ES-I3 (cell line): ENCODE data around the gene TACC3.

Source experiments
- H3K36me3 ChIP-seq: 2 replicates; pipeline ENCODE4 v1.6.1; 2013; ENCODE audit warnings: mild to moderate bottlenecking, low read length, control low read depth, moderate library complexity; ENCODE audit not compliant: insufficient read depth
- H3K4me1 ChIP-seq: 2 replicates; pipeline ENCODE4 v1.6.1; 2013; ENCODE audit warnings: mild to moderate bottlenecking, control low read depth, low read length; ENCODE audit not compliant: insufficient read depth
- H3K9ac ChIP-seq: 2 replicates; pipeline ENCODE4 v1.6.1; 2013; ENCODE audit warnings: low read depth, mild to moderate bottlenecking, low read length, moderate library complexity
- H3K9me3 ChIP-seq: 2 replicates; pipeline ENCODE4 v1.6.1; 2013; ENCODE audit warnings: mild to moderate bottlenecking, low read length, moderate library complexity; ENCODE audit not compliant: control insufficient read depth, insufficient read depth

TACC3 gene

DNA sequence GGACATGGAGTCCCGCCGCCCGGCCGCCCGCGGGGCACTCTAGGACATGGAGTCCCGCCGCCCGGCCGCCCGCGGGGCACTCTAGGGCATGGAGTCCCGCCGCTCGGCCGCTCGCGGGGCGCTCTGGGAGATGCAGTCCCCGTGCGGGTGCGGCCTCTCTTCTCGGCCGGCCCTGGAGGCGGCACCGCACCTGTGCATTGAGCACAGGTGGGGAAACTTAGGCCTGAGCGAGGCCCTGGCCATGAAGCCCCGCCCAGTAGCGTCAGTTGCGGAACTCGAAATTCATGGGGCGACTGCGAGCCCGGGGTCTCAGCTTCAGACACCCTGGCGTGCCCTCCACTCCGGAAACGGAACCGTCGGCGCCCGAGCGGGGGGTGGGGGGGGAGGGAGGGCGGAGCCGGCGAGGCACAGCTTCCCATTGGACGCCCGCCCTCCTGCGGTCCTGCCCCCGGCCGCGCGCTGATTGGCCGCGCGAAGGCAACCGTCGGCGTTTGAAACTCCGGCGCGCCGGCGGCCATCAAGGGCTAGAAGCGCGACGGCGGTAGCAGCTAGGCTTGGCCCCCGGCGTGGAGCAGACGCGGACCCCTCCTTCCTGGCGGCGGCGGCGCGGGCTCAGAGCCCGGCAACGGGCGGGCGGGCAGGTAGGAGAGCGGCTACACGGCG, at the start of gene TACC3, which contains the start of gene TMEM129:
TSS of gene TACC3 (plus strand) at position 519 of the 663 bp plus-strand sequence. CDS start 1,901 bp downstream, outside the sequence.
TSS of gene TMEM129 (minus strand) at position 321 of the 663 bp plus-strand sequence. CDS start 486 bp downstream, outside the sequence.
- no peaks in the 10 kb centered on the region for H3K9me3 ChIP-seq
- peaks cover 16% of the 10 kb centered on the region for H3K36me3 ChIP-seq
- H3K4me1 ChIP-seq, result peaks cover 7% of the 10 kb centered on the region; the same call in 1 of the 2 replicates
- H3K9ac ChIP-seq, result peak within 1 kb of the TSS; percentile 97

DNA sequence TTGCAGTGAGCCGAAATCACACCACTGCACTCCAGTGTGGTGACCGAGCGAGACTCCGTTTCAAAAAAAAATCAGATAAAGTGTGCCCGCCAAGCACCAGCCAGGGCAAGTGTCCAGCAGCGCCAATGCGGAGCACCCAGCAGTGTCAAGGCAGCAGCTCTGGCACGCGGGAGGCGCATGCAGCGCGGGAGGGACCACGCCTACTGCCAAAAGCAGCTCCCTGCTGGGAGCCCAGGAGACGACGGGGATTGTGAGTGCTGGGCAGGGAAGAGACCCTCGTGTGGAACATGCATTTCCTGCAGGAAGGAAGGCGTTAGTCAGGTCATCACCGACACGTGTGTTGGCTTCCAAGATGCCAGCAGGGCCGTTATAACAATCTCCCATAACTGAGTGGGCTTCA, 47.6 kb upstream of the TACC3 start:
- Histone ChIP-seq H3K36me3 (no peaks in the 10 kb centered on the region), H3K9me3 (no peaks in the 10 kb centered on the region), H3K4me1 (peaks cover 1% of the 10 kb centered on the region; the same call in 1 of the 2 replicates), H3K9ac (no peak overlapping the region)

- Histone ChIP-seq H3K9me3 (no peaks in the 10 kb centered on the region), H3K36me3 (no peaks in the 10 kb centered on the region), H3K9ac (no peak overlapping the region), H3K4me1 (no peaks in the 10 kb centered on the region; the same call in 1 of the 2 replicates)
Measured at GRCh38 chr4:1674682-1675081, 46.6 kb upstream of the TACC3 start.

GRCh38 chr4:1675136-1675801, 46.1 kb upstream of the TACC3 start:
- Histone ChIP-seq H3K4me1 (no peaks in the 10 kb centered on the region; the same call in 1 of the 2 replicates), H3K9ac (no peak overlapping the region), H3K9me3 (no peaks in the 10 kb centered on the region), H3K36me3 (no peaks in the 10 kb centered on the region)

GRCh38 chr4:1675802-1676137, 45.6 kb upstream of the TACC3 start:
- H3K9me3 ChIP-seq, result no peaks in the 10 kb centered on the region
- H3K9ac ChIP-seq, result no peak overlapping the region
- H3K4me1 ChIP-seq, result no peaks in the 10 kb centered on the region; the same call in 1 of the 2 replicates

GRCh38 chr4:1676605-1677525, 44.5 kb upstream of the TACC3 start:
- Histone ChIP-seq H3K9ac (no peak overlapping the region), H3K4me1 (no peaks in the 10 kb centered on the region; the same call in 1 of the 2 replicates), H3K36me3 (no peaks in the 10 kb centered on the region), H3K9me3 (no peaks in the 10 kb centered on the region)

More at GRCh38 chr4:1675802-1676137, 45.6 kb upstream of the TACC3 start:
- no peaks in the 10 kb centered on the region for H3K36me3 ChIP-seq

DNA sequence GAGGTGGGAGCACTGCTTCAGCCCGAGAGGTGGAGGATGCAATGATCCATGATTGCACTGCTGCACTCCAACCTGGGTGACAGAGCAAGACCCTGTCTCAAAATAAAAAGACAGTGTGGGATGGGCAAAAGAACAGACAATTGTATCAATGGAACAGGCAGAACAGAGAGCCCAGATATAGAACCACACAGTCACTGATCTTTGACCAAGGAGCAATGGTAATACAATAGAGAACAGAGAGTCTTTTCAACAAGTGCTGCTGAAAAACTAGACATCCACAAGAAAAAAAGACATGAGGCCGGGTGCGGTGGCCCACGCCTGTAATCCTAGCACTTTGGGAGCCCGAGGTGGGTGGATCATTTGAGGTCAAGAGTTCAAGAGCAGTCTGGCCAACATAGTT, 43.1 kb upstream of the TACC3 start:
- no peaks in the 10 kb centered on the region for H3K36me3 ChIP-seq
- no peaks in the 10 kb centered on the region for H3K9me3 ChIP-seq
- H3K9ac ChIP-seq, result no peak overlapping the region
- peaks cover 7% of the 10 kb centered on the region for H3K4me1 ChIP-seq

GRCh38 chr4:1682860-1683259, 38.5 kb upstream of the TACC3 start:
- Histone ChIP-seq H3K36me3 (no peaks in the 10 kb centered on the region), H3K4me1 (peaks cover 7% of the 10 kb centered on the region), H3K9ac (peak overlapping the region; percentile 75; the same call in 1 of the 2 replicates), H3K9me3 (no peaks in the 10 kb centered on the region)

DNA sequence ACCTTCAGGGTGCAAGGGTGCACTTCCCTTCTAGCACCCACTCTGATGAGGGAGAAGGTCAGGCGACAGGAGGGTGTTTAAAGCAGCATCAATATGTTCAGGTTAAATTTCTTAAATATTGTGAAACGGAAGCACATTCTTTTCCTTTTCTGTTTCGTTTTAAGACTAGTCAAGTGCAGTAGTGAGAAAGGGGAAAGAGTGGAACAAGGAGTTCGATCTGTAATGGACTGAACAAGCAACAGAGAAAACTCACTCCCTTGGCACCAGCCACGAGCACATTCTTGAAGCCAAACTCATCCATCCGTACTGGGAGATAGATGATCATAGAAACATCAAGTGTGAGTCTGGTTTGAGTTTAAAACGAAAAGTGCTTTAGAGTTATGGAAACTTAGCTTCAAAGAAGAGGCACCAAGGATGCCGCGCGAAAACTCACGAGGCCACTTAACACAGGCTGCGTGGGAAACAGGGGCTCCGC, 38.0 kb upstream of the TACC3 start:
- Histone ChIP-seq H3K9ac (peak overlapping the region; percentile 75), H3K4me1 (peaks cover 7% of the 10 kb centered on the region), H3K36me3 (no peaks in the 10 kb centered on the region), H3K9me3 (no peaks in the 10 kb centered on the region)

- Histone ChIP-seq H3K9ac (peak within 1 kb of the TSS; percentile 75), H3K36me3 (no peaks in the 10 kb centered on the region), H3K4me1 (peaks cover 7% of the 10 kb centered on the region), H3K9me3 (no peaks in the 10 kb centered on the region)
Measured at GRCh38 chr4:1683736-1684505, 37.4 kb upstream of the TACC3 start, which contains the start of gene FAM53A. Gene FAM53A (minus strand): TSS chr4:1684313. CDS start chr4:1668741, 15,572 bp downstream.

DNA sequence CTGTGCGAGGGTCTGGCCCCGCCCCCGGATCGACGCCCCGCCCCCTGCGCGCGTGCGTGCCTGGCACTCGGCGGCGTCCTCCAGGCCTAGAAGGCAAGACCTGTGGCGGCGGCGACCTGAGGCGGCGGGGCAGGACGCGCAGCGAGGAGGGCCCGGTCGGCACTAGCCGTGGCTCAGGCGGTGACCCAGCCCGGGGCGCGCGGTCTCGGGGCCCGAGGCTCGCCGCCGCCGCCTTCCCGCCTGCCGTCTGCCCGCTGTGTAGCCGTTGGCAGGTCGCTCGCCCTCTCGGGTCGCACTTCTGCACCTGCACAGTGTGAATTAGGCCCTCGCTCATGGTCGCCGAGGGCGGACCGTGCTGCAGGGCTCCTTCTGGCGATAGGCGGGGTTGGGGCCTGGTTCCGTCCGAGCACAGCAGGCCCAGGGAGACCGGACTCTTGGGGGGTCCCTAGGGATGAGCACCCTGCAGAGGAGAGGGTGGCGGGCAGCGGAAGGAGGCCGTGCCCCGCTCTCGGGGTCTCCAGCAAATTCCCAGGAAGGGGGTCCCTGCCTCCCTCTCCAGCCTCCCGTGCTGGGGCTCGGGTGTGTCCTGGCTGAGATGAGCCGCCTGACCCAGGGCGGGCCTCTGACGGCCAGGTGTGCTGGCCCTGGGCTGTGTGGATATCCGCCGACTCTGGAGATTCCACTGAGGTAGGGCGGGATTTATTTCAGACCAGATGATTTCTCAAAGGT, 36.7 kb upstream of the TACC3 start:
- H3K36me3 ChIP-seq, result no peaks in the 10 kb centered on the region
- H3K9ac ChIP-seq, result peak overlapping the region; percentile 57; the same call in 1 of the 2 replicates
- H3K9me3 ChIP-seq, result no peaks in the 10 kb centered on the region
- H3K4me1 ChIP-seq, result peaks cover 7% of the 10 kb centered on the region

DNA sequence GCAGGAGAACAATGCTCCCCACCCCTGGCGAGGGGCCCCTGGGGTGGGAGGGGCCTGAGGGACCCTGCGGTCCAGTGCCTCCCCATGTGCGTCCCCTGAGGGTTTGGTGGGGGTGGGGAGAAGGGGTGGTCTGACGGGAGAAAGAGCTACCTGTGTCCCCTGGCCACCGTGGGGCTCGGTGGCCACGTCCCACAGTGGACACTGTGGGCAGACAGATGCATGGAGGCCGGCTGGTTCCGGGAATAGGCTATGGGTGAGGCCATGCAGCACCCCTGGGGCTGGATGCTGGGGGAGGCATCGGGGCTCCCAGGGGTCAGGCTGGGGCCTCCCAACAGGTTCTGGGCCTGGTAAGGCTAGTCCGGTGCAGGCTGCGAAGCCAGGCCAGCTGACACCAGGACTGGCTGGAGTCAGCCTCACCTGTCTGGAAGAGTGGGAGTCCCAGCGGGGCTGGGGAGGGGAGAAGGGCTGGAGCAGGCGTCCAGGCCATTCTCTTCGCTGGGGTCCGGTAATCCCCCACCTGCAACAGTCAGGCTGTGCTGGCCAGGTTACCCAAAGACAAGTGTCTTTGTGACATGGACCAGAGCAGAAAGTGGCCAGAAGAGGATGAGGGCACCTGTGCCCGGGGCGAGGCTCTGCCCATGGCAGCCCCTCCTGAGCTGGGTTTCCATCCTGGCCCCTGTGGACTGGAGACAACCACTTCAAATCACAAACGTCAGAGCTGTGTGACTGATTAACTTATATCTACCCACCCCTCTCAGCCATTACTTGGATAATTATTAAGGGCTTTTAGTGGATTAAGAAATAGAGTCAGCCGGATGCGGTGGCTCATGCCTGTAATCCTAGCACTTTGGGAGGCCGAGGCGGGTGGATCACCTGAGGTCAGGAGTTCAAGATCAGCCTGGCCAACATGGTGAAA, 35.8 kb upstream of the TACC3 start:
- Histone ChIP-seq H3K4me1 (peaks cover 7% of the 10 kb centered on the region), H3K9me3 (no peaks in the 10 kb centered on the region), H3K36me3 (no peaks in the 10 kb centered on the region), H3K9ac (no peak overlapping the region; the same call in 1 of the 2 replicates)
